ENCODE measurements around the gene OBP2B. TPM values are rescaled to one million over a fixed set of nuclear protein-coding genes. Genes with fewer than 3 reads are reported as not detected.

The OBP2B gene
- total and polyA plus RNA-seq, 11 donors: 0.38 TPM; not detected in 10

DNA sequence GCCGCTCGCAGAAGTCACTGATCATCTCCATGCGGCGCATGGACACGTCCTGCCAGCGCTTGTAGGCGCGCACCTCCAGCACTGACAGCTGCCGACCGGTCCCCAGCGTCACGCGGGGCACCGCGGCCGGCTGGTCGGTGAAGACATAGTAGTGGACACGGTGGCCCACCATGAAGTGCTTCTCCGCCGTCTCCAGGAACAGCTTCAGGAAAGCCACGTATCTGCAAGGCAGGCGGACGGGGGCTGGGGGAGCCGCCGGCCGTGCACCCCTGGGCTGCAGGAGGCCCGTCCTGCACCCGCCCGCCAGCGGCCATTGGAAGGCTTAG lies 47.0 kb upstream of the OBP2B start:
- intact Hi-C loops (cut with DNase I): loop anchor here in 1 of 10 donors (5.0 kb wide), 1 partner anchor 69 kb away; no protein-coding TSS in a partner anchor
- TF ChIP-seq, protein P1, sequence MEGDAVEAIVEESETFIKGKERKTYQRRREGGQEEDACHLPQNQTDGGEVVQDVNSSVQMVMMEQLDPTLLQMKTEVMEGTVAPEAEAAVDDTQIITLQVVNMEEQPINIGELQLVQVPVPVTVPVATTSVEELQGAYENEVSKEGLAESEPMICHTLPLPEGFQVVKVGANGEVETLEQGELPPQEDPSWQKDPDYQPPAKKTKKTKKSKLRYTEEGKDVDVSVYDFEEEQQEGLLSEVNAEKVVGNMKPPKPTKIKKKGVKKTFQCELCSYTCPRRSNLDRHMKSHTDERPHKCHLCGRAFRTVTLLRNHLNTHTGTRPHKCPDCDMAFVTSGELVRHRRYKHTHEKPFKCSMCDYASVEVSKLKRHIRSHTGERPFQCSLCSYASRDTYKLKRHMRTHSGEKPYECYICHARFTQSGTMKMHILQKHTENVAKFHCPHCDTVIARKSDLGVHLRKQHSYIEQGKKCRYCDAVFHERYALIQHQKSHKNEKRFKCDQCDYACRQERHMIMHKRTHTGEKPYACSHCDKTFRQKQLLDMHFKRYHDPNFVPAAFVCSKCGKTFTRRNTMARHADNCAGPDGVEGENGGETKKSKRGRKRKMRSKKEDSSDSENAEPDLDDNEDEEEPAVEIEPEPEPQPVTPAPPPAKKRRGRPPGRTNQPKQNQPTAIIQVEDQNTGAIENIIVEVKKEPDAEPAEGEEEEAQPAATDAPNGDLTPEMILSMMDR (IDR thresholded peaks at IDR 0.05): no peak
- DNase-seq (no peak), ATAC-seq (no peak)
- Histone ChIP-seq H3K4me1 (peaks cover 0 to 48% (median 25%) of the 10 kb centered on the region in 12 donors), H3K9me3 (peaks cover 0 to 9% (median 0%) of the 10 kb centered on the region in 12 donors), H3K4me3 (no peak overlapping the region), H3K36me3 (no peaks in the 10 kb centered on the region), H3K27ac (peak overlapping the region in 5 of 12 donors; percentile 63 to 81 (median 68)), H3K27me3 (no peaks in the 10 kb centered on the region)
- WGBS, 4 donors: 93 to 96% (median 95%) methylated on average over 25 to 30 of the region's 30 CpGs

DNA sequence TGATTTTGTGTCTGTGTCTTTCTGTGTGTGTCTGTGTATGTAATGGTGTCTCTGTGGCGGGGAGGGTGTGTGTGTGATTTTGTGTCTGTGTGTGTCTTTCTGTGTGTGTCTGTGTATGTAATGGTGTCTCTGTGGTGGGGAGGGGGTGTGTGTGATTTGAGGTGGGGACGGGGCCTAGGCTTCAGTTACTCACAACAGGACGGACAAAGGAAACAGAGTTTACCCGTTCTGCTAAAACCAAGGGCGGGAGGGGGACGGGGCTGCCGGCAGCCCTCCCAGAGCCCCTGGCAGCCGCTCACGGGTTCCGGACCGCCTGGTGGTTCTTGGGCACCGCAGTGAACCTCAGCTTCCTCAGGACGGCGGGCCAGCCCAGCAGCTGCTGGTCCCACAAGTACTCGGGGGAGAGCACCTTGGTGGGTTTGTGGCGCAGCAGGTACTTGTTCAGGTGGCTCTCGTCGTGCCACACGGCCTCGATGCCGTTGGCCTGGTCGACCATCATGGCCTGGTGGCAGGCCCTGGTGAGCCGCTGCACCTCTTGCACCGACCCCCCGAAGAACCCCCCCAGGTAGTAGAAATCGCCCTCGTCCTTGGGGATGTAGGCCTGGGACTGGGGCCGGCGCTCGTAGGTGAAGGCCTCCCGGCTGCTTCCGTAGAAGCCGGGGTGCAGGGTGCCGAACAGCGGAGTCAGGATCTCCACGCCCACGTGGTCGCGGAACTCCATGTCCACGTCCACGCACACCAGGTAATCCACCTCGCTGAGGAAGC lies 46.5 kb upstream of the OBP2B start:
- Histone ChIP-seq H3K4me3 (no peak overlapping the region), H3K4me1 (peaks cover 0 to 48% (median 25%) of the 10 kb centered on the region in 12 donors), H3K9me3 (peaks cover 0 to 9% (median 0%) of the 10 kb centered on the region in 12 donors), H3K36me3 (no peaks in the 10 kb centered on the region), H3K27me3 (no peaks in the 10 kb centered on the region), H3K27ac (peak overlapping the region in 1 of 12 donors; percentile 71)
- DNase-seq (no peak), ATAC-seq (no peak)
- 90 to 94% (median 92%) methylated on average over 16 to 42 of the region's 42 CpGs for WGBS, 4 donors
- intact Hi-C loops (cut with DNase I): loop anchor here in 1 of 10 donors (5.0 kb wide), 1 partner anchor 68 kb away; no protein-coding TSS in a partner anchor
- TF ChIP-seq POLR2A (IDR thresholded peaks at IDR 0.05): no peak
- TF ChIP-seq, protein P1 (IDR thresholded peaks at IDR 0.05): no peak

DNA sequence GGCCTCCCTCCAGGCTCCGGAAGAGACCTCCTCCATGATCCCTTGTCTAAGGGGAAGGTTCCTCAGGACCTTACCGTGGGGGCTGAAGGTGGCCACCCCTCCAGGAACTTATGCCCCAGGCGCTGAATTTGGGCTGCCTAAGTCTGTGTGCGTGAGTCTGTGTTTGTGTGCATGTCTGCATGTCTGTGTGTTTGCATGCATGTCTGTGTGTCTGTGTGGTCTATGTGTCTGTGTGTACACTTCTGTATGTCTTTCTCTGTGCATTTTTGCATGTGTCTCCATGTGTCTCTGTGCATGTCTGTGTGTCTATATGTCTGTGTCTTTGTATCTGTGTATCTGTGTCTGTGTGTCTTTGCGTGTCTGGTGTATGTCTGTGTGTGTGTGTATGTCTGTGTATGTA lies 45.4 kb upstream of the OBP2B start:
- peaks cover 0 to 9% (median 0%) of the 10 kb centered on the region in 12 donors for H3K9me3 ChIP-seq
- TF ChIP-seq, protein P1 (IDR thresholded peaks at IDR 0.05): no peak
- TF ChIP-seq POLR2A (IDR thresholded peaks at IDR 0.05): no peak
- H3K27ac ChIP-seq: no peak overlapping the region
- ATAC-seq: no peak
- no peaks in the 10 kb centered on the region for H3K27me3 ChIP-seq
- no peaks in the 10 kb centered on the region for H3K36me3 ChIP-seq
- peaks cover 0 to 48% (median 25%) of the 10 kb centered on the region in 12 donors for H3K4me1 ChIP-seq
- no peak overlapping the region for H3K4me3 ChIP-seq
- no peak for DNase-seq
- intact Hi-C loops (cut with DNase I): no loop called here
- 82 to 92% (median 90%) methylated on average over 5 of the region's 5 CpGs for WGBS, 4 donors

DNA sequence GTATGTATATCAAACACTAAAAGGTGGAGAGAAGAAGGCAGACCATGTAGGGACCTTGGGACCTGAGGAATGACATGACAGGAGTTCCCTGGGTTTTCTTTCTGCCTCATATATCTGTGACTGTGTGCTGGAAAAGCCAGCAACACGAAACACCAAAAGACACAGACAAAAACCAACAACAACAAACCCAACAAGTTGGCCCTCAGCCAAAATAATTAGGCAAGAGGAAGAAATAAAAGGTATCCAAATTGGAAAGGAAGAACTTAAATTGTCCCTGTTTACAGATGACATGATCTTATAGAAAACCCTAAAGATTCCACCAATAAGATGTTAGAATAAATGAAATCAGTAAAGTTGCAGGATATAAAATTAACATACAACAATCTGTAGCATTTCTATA lies 44.2 kb upstream of the OBP2B start:
- peaks cover 0 to 3% (median 0%) of the 10 kb centered on the region in 9 donors for H3K27me3 ChIP-seq
- peak overlapping the region in 1 of 12 donors; percentile 77 for H3K27ac ChIP-seq
- DNase-seq (no peak), ATAC-seq (no peak)
- H3K4me3 ChIP-seq: no peak overlapping the region
- H3K36me3 ChIP-seq: no peaks in the 10 kb centered on the region
- H3K9me3 ChIP-seq: peaks cover 0 to 9% (median 0%) of the 10 kb centered on the region in 12 donors
- 44 to 61% (median 49%) methylated on average over 1 of the region's 1 CpG for WGBS, 4 donors
- no peak for TF ChIP-seq POLR2A (IDR thresholded peaks at IDR 0.05)
- TF ChIP-seq, protein P1 (IDR thresholded peaks at IDR 0.05): no peak
- intact Hi-C loops (cut with DNase I): no loop called here
- peaks cover 0 to 43% (median 24%) of the 10 kb centered on the region in 12 donors for H3K4me1 ChIP-seq

Measured in heart left ventricle (tissue), 16 donors.